ENCODE results near the gene PTPRT.

Gene PTPRT

GRCh38 chr20:42697962-42698361 is 491.7 kb downstream of the PTPRT start:
- no peak for DNase-seq

- no peak for DNase-seq
Observed at GRCh38 chr20:42690842-42691437, 498.8 kb downstream of the PTPRT start.

GRCh38 chr20:42688576-42688975 is 501.1 kb downstream of the PTPRT start:
- no peak for DNase-seq

- DNase-seq: no peak
Observed at GRCh38 chr20:42686057-42686456, 503.6 kb downstream of the PTPRT start.

GRCh38 chr20:42678895-42679294 is 510.8 kb downstream of the PTPRT start:
- DNase-seq: no peak

GRCh38 chr20:42656130-42656529 is 533.6 kb downstream of the PTPRT start:
- DNase-seq: no peak

GRCh38 chr20:42652266-42652665 is 537.4 kb downstream of the PTPRT start:
- DNase-seq: no peak

GRCh38 chr20:42650191-42650746 is 539.4 kb downstream of the PTPRT start:
- no peak for DNase-seq

- DNase-seq: no peak
Observed at GRCh38 chr20:42649748-42650147, 540.0 kb downstream of the PTPRT start.

- no peak for DNase-seq
Observed at GRCh38 chr20:42646250-42646649, 543.5 kb downstream of the PTPRT start.

GRCh38 chr20:42641886-42642285 is 547.8 kb downstream of the PTPRT start:
- DNase-seq: no peak

GRCh38 chr20:42639140-42639539 is 550.6 kb downstream of the PTPRT start:
- no peak for DNase-seq

GRCh38 chr20:42635699-42636411 is 553.9 kb downstream of the PTPRT start:
- DNase-seq: no peak

- no peak for DNase-seq
Observed at GRCh38 chr20:42634156-42634555, 555.5 kb downstream of the PTPRT start.

- DNase-seq: no peak
Observed at GRCh38 chr20:42628683-42629082, 561.0 kb downstream of the PTPRT start.

GRCh38 chr20:42613076-42613475 is 576.6 kb downstream of the PTPRT start:
- no peak for DNase-seq

- DNase-seq: no peak
Observed at GRCh38 chr20:42611889-42612837, 577.5 kb downstream of the PTPRT start.

- DNase-seq: no peak
Observed at GRCh38 chr20:42611423-42611822, 578.3 kb downstream of the PTPRT start.

- DNase-seq: no peak
Observed at GRCh38 chr20:42610070-42610469, 579.6 kb downstream of the PTPRT start.

GRCh38 chr20:42609618-42610017 is 580.1 kb downstream of the PTPRT start:
- no peak for DNase-seq

GRCh38 chr20:42604998-42605956 is 584.4 kb downstream of the PTPRT start:
- no peak for DNase-seq

- no peak for DNase-seq
Observed at GRCh38 chr20:42603655-42604054, 586.1 kb downstream of the PTPRT start.

All from stimulated activated CD4-positive, alpha-beta T cell treated with anti-CD3 and anti-CD28 coated beads, Interleukin-1b, Interleukin-23, amount 100 ng/mL, for 48 hours (primary cell).